ENCODE results near the gene CAPZB. TPM values are rescaled to one million over a fixed set of nuclear protein-coding genes. Genes with fewer than 3 reads are reported as not detected.

Gene CAPZB
- polyA plus RNA-seq, 1 experiment, result 276 TPM

DNA sequence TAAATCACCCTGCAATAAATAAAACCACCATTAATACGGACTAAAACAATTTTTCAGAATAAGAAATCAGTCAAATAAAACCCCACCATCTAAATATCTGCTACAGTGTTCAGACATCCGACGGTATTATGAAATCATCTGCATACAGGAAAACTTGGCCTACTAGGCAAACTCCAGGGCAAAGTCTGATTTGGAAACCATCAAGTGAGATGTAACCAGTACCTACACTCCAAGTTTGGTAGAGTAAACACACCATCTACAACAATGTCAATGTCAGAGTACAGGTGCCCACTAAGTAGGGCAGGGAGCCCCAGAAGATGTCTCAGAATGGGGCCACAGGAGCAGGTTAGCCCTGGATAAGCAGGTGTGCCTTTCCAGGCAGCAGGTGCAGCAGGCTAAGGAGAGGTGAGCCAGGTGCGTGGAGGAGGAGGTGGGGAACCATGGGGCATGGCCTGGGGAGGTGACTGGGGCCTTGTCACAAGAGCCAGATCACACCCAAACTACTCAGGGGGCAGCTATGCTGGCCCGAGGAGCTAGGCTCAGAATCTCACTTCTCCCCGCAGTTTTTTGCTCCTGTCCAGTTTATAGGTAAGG lies 59.6 kb downstream of the CAPZB start:
- no peak for DNase-seq (ENCODE audit: low read depth)
- CTCF ChIA-PET, result interaction anchor here (1.2 kb wide), 1 partner anchor 20 kb away, joined by 4 read pairs; no protein-coding TSS in a partner anchor
- TF ChIP-seq, protein P1, sequence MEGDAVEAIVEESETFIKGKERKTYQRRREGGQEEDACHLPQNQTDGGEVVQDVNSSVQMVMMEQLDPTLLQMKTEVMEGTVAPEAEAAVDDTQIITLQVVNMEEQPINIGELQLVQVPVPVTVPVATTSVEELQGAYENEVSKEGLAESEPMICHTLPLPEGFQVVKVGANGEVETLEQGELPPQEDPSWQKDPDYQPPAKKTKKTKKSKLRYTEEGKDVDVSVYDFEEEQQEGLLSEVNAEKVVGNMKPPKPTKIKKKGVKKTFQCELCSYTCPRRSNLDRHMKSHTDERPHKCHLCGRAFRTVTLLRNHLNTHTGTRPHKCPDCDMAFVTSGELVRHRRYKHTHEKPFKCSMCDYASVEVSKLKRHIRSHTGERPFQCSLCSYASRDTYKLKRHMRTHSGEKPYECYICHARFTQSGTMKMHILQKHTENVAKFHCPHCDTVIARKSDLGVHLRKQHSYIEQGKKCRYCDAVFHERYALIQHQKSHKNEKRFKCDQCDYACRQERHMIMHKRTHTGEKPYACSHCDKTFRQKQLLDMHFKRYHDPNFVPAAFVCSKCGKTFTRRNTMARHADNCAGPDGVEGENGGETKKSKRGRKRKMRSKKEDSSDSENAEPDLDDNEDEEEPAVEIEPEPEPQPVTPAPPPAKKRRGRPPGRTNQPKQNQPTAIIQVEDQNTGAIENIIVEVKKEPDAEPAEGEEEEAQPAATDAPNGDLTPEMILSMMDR (IDR thresholded peaks at IDR 0.05; ENCODE audit: insufficient read depth, low read depth, low read length), result no peak
- H3K4me3 ChIP-seq (ENCODE audit: low read depth, low read length), result no peak overlapping the region
- H3K27me3 ChIP-seq (ENCODE audit: control insufficient read depth, insufficient read depth, low read length), result no peaks in the 10 kb centered on the region
- no peaks in the 10 kb centered on the region; the same call in 1 of the 2 replicates for H3K36me3 ChIP-seq (ENCODE audit: control insufficient read depth, insufficient read depth, low read length)
- POLR2A ChIA-PET, result no interaction called here

DNA sequence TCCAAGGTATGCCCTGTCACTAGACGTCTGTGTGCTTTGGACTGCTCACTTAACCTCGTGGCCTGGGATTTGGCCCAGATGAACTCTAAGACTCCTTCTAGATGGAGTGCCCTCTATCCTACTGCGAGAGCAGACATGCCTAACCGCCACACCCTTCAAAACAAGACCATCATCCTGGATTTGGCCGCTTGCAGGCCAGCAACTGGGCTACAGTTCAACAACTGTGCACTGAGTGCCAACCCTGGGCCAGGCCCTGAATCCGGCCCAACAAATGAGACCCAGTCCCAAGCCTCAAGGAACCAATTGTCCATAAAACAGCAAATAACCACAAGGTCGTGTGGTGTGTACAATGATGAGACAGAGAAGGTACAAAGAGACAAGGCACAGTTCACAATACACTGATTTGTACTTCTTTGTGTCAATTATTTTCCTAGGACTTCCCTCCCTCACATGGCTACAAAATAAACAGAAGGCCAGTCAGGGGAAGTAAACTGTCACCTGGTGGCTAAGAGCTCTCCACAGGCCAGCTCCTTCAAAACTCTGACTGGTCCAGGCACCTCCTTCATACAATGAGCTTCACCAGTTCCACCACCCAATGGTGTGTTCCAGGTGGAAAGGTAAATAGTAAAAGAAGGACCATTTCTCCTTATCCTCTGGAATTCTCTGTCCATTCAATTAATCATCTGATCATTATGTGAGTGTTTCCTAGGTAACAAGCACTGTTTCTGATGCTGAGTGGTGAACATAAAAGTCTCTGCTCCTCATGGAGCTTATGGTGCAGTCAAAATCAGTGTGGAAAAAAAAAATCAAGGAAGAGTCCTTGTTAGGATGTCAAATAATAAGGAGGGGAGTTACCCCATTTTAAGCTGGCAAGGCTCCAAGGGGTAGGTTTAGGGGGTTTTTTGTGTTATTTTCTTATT lies 60.4 kb downstream of the CAPZB start:
- POLR2A ChIA-PET, result no interaction called here

DNA sequence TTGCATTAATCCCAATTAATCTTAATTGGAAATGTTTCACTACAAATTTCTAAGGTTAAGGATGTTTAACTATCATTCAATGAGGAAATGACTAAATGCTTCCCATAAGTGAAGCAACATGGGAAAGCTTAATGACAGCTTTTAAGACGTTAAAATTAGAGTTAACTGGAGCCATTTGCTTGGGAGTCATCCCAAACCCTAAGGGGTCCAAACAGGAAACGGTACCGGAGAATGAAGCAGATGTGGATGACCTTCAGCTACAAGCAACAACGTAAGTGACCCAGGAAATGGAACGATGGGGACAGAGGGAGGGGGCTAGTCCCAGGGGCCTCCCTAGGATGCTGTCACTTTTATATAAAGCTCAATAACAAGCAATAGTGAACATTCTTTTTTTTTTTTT lies 62.2 kb downstream of the CAPZB start:
- no peaks in the 10 kb centered on the region for H3K27me3 ChIP-seq (ENCODE audit: control insufficient read depth, insufficient read depth, low read length)
- no peak for DNase-seq (ENCODE audit: low read depth)
- H3K4me3 ChIP-seq (ENCODE audit: low read depth, low read length), result no peak overlapping the region
- TF ChIP-seq, protein P1 (IDR thresholded peaks at IDR 0.05; ENCODE audit: insufficient read depth, low read depth, low read length), result no peak
- ChIA-PET POLR2A (interaction anchor here (0.6 kb wide), 2 partner anchors 132 to 1828 kb away, joined by 5 to 6 read pairs; no protein-coding TSS in a partner anchor), CTCF (interaction anchor here (0.7 to 1.3 kb wide), 5 partner anchors 10 to 231 kb away, joined by 3 to 7 read pairs (median 4); no protein-coding TSS in a partner anchor)
- no peaks in the 10 kb centered on the region for H3K36me3 ChIP-seq (ENCODE audit: control insufficient read depth, insufficient read depth, low read length)

More for the DNA sequence above, 60.4 kb downstream of the CAPZB start:
- Histone ChIP-seq H3K4me3 (ENCODE audit: low read depth, low read length) (no peak overlapping the region), H3K27me3 (ENCODE audit: control insufficient read depth, insufficient read depth, low read length) (no peaks in the 10 kb centered on the region), H3K36me3 (ENCODE audit: control insufficient read depth, insufficient read depth, low read length) (no peaks in the 10 kb centered on the region; the same call in 1 of the 2 replicates)
- DNase-seq (ENCODE audit: low read depth), result no peak
- TF ChIP-seq, protein P1 (IDR thresholded peaks at IDR 0.05; ENCODE audit: insufficient read depth, low read depth, low read length), result no peak
- CTCF ChIA-PET, result interaction anchor here (1.2 kb wide), 1 partner anchor 19 kb away, joined by 4 read pairs; no protein-coding TSS in a partner anchor

DNA sequence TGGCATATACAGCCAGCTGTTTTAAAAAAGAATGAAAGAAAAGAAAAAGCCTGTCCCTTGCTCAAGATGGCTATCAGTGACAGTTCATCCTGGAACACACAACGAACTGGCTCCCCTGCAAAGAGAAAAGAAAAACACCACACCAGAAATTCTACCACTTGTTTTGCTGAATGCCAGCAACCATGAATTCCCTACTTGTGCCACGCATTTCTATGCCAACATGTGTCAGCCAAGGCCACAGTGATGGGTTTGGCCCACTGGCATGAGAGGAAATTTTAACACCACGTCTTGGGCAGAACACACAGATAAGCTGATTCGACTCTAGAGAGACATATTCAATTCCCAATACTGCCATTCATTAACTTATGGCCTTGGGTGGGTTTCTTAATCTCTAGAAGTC lies 64.0 kb downstream of the CAPZB start:
- H3K4me3 ChIP-seq (ENCODE audit: low read depth, low read length), result no peak overlapping the region
- H3K27me3 ChIP-seq (ENCODE audit: control insufficient read depth, insufficient read depth, low read length), result no peaks in the 10 kb centered on the region
- ChIA-PET POLR2A (no interaction called here), CTCF (interaction anchor here (1.1 kb wide), 1 partner anchor 22 kb away, joined by 4 read pairs; no protein-coding TSS in a partner anchor)
- TF ChIP-seq, protein P1 (IDR thresholded peaks at IDR 0.05; ENCODE audit: insufficient read depth, low read depth, low read length), result no peak
- H3K36me3 ChIP-seq (ENCODE audit: control insufficient read depth, insufficient read depth, low read length), result peaks cover 1% of the 10 kb centered on the region; the same call in 1 of the 2 replicates
- no peak for DNase-seq (ENCODE audit: low read depth)

DNA sequence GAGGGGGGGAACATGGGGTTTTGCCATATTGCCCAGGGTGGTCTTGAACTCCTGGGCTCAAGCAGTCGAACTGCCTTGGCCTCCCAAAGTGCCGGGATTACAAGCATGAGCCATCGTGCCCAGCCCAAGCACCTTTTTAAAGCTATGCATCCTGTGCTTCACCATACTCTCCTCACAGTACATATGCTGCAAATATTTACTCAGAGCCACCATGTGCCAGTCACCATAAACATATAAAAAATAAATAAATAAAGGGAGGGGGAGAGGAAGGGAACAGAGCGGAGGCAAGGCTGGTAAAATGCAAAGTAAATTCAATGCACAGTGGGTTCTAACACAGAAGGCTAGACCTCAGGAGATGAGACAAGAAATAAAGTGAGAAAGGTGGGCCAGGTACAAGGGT lies 64.7 kb downstream of the CAPZB start:
- ChIA-PET POLR2A (no interaction called here), CTCF (interaction anchor here (0.7 to 1.1 kb wide), 2 partner anchors 21 to 28 kb away, joined by 4 read pairs; no protein-coding TSS in a partner anchor)
- Histone ChIP-seq H3K36me3 (ENCODE audit: control insufficient read depth, insufficient read depth, low read length) (peaks cover 1% of the 10 kb centered on the region; the same call in 1 of the 2 replicates), H3K4me3 (ENCODE audit: low read depth, low read length) (no peak overlapping the region), H3K27me3 (ENCODE audit: control insufficient read depth, insufficient read depth, low read length) (no peaks in the 10 kb centered on the region)
- DNase-seq (ENCODE audit: low read depth), result no peak
- TF ChIP-seq, protein P1 (IDR thresholded peaks at IDR 0.05; ENCODE audit: insufficient read depth, low read depth, low read length), result no peak
